HG02571 (cell line): ENCODE results near the gene EIF3D.

Experiments used
- ATAC-seq: cut with Tn5 transposase; IDR thresholded peaks from one replicate; pipeline ENCODE4 v1.9.1; 2021; ENCODE audit warnings: mild to moderate bottlenecking, moderate library complexity; ENCODE audit not compliant: unreplicated experiment

The EIF3D gene

GRCh38 chr22:36528795-36529751, at the start of gene EIF3D:
EIF3D (minus strand) TSS chr22:36529166; CDS start chr22:36526121, 3,045 bp downstream.
- peak; percentile 92 for ATAC-seq

GRCh38 chr22:36578619-36579018, 49.7 kb upstream of the EIF3D start:
- no peak for ATAC-seq

GRCh38 chr22:36577019-36577418, 48.1 kb upstream of the EIF3D start:
- no peak for ATAC-seq

GRCh38 chr22:36574728-36575127, 45.8 kb upstream of the EIF3D start:
- no peak for ATAC-seq

- ATAC-seq: no peak
These were observed 44.9 kb upstream of the EIF3D start for GRCh38 chr22:36573815-36574363.

- ATAC-seq: no peak
These were observed 43.0 kb upstream of the EIF3D start for GRCh38 chr22:36571991-36572390.

GRCh38 chr22:36569999-36570398, 41.0 kb upstream of the EIF3D start:
- ATAC-seq: no peak

- no peak for ATAC-seq
These were observed 39.9 kb upstream of the EIF3D start for GRCh38 chr22:36568846-36569245.

- no peak for ATAC-seq
These were observed 37.8 kb upstream of the EIF3D start for GRCh38 chr22:36566720-36567119.

- no peak for ATAC-seq
These were observed 36.7 kb upstream of the EIF3D start for GRCh38 chr22:36565686-36566085.

- ATAC-seq: no peak
These were observed 36.2 kb upstream of the EIF3D start for GRCh38 chr22:36565159-36565507.

- no peak for ATAC-seq
These were observed 35.6 kb upstream of the EIF3D start for GRCh38 chr22:36564422-36565158.

- ATAC-seq: no peak
These were observed 34.9 kb upstream of the EIF3D start for GRCh38 chr22:36563898-36564297.

- ATAC-seq: no peak
These were observed 34.5 kb upstream of the EIF3D start for GRCh38 chr22:36563444-36563843.

- no peak for ATAC-seq
These were observed 34.0 kb upstream of the EIF3D start for GRCh38 chr22:36563001-36563400.

- ATAC-seq: no peak
These were observed 33.4 kb upstream of the EIF3D start for GRCh38 chr22:36562261-36562835.

GRCh38 chr22:36561291-36561811, 32.4 kb upstream of the EIF3D start:
- no peak for ATAC-seq

- ATAC-seq: no peak
These were observed 31.0 kb upstream of the EIF3D start for GRCh38 chr22:36560001-36560400.

GRCh38 chr22:36554098-36554497, 25.1 kb upstream of the EIF3D start:
- no peak for ATAC-seq

- ATAC-seq: no peak
These were observed 23.3 kb upstream of the EIF3D start for GRCh38 chr22:36552289-36552688.
